IPS-18a (cell line): ENCODE results near the gene MAGI3.
"Not testable (repeated sequence)": the region's sequence is repeated elsewhere in the genome, so short reads cannot be mapped to it uniquely, and the experiment has no call there.

ENCODE experiments used
- H3K27ac ChIP-seq: one replicate; pipeline ENCODE4 v1.5.1; 2013; ENCODE audit warnings: low read length
- H3K27me3 ChIP-seq: one replicate; pipeline ENCODE4 v1.6.1; 2013; ENCODE audit warnings: mild to moderate bottlenecking, low read length; ENCODE audit not compliant: control insufficient read depth, insufficient read depth
- H3K36me3 ChIP-seq: one replicate; pipeline ENCODE4 v1.6.1; 2013; ENCODE audit warnings: low read depth, low read length; ENCODE audit not compliant: control insufficient read depth
- H3K4me1 ChIP-seq: one replicate; pipeline ENCODE4 v1.6.1; 2013; ENCODE audit warnings: low read depth, low read length; ENCODE audit not compliant: control insufficient read depth
- H3K4me3 ChIP-seq: one replicate; pipeline ENCODE4 v1.5.1; 2013; ENCODE audit warnings: low read length
- H3K9ac ChIP-seq: one replicate; pipeline ENCODE4 v1.6.1; 2013; ENCODE audit warnings: mild to moderate bottlenecking, low read length, moderate library complexity
- H3K9me3 ChIP-seq: one replicate; pipeline ENCODE4 v1.6.1; 2013; ENCODE audit warnings: low read depth, low read length; ENCODE audit not compliant: control insufficient read depth

Gene MAGI3

GRCh38 chr1:113452921-113453770 lies 62.8 kb downstream of the MAGI3 start:
- Histone ChIP-seq H3K27me3 (no peaks in the 10 kb centered on the region), H3K9me3 (no peaks in the 10 kb centered on the region), H3K4me1 (no peaks in the 10 kb centered on the region), H3K9ac (no peak overlapping the region), H3K36me3 (no peaks in the 10 kb centered on the region), H3K27ac (no peak overlapping the region), H3K4me3 (no peak overlapping the region)

- Histone ChIP-seq H3K4me3 (no peak overlapping the region), H3K9me3 (no peaks in the 10 kb centered on the region), H3K4me1 (no peaks in the 10 kb centered on the region), H3K9ac (no peak overlapping the region), H3K36me3 (no peaks in the 10 kb centered on the region), H3K27ac (no peak overlapping the region), H3K27me3 (no peaks in the 10 kb centered on the region)
Measured at GRCh38 chr1:113453771-113454083, 63.4 kb downstream of the MAGI3 start.

- no peak overlapping the region for H3K9ac ChIP-seq
- H3K4me1 ChIP-seq: no peaks in the 10 kb centered on the region
- no peak overlapping the region for H3K4me3 ChIP-seq
- H3K36me3 ChIP-seq: no peaks in the 10 kb centered on the region
- H3K9me3 ChIP-seq: no peaks in the 10 kb centered on the region
- H3K27me3 ChIP-seq: no peaks in the 10 kb centered on the region
- no peak overlapping the region for H3K27ac ChIP-seq
Measured at GRCh38 chr1:113455374-113455773, 65.1 kb downstream of the MAGI3 start.

DNA sequence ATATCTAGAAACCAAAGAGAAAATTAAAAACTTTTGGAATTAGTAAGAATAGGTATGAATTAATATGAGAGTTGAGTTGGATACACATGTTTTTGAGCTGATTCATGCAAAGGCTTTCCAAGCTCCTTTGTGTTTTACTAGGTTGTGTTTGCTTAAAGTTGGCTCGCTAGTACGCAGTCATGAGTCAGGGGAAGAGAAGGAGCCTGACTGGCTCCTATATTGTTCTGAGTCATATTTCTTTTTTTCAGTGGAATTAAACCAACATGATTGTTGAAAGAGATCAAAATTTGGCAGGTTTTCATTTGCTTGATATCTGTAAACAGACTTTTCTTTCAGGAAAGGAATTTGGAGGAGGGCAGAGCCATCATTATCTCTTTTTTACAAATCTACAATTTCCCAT lies 66.7 kb downstream of the MAGI3 start:
- Histone ChIP-seq H3K36me3 (no peaks in the 10 kb centered on the region), H3K9me3 (no peaks in the 10 kb centered on the region), H3K27me3 (no peaks in the 10 kb centered on the region), H3K4me1 (no peaks in the 10 kb centered on the region), H3K4me3 (no peak overlapping the region), H3K27ac (no peak overlapping the region), H3K9ac (no peak overlapping the region)

DNA sequence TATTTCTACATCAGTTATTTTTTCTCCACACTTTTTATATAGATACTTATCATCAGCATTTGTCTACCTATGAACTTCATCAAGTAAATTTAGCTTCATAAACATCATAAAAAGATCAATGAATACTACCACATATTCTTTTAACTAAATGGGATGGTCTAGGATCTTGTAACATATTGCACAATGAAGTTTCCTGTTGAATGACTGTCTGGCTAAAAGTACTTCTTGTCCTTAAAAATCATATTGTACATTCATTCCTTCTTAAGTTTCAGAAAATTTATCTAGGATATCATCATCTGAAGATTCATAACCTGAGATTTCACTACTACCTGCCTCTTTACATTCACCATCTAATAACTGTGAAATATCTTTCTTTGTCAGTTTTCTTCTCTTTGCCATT lies 69.0 kb downstream of the MAGI3 start:
- no peak overlapping the region for H3K4me3 ChIP-seq
- H3K27ac ChIP-seq: no peak overlapping the region
- no peaks in the 10 kb centered on the region for H3K36me3 ChIP-seq
- no peaks in the 10 kb centered on the region for H3K4me1 ChIP-seq
- H3K9ac ChIP-seq: no peak overlapping the region
- H3K27me3 ChIP-seq: no peaks in the 10 kb centered on the region
- H3K9me3 ChIP-seq: no peaks in the 10 kb centered on the region

DNA sequence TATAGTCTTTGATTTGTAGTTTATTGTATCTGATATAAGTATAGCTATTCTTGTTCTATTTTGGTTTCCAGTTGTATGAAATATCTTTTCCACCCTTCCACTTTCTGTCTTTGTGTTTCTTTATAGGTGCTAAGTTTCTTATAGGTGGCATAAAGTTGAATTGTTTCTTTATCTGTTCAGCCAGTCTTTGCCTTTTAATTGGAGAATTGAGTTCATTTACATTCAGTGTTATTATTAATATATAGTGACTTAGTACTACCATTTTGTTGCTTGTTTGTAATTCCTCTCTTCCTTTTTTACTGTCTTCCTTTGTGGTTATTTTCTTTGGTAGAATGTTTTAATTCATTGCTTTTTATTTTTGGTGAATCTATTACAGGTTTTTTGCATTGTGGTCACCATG lies 77.7 kb downstream of the MAGI3 start:
- Histone ChIP-seq H3K4me1 (no peaks in the 10 kb centered on the region), H3K4me3 (no peak overlapping the region), H3K27me3 (no peaks in the 10 kb centered on the region), H3K9ac (no peak overlapping the region), H3K27ac (no peak overlapping the region), H3K9me3 (no peaks in the 10 kb centered on the region), H3K36me3 (no peaks in the 10 kb centered on the region)

DNA sequence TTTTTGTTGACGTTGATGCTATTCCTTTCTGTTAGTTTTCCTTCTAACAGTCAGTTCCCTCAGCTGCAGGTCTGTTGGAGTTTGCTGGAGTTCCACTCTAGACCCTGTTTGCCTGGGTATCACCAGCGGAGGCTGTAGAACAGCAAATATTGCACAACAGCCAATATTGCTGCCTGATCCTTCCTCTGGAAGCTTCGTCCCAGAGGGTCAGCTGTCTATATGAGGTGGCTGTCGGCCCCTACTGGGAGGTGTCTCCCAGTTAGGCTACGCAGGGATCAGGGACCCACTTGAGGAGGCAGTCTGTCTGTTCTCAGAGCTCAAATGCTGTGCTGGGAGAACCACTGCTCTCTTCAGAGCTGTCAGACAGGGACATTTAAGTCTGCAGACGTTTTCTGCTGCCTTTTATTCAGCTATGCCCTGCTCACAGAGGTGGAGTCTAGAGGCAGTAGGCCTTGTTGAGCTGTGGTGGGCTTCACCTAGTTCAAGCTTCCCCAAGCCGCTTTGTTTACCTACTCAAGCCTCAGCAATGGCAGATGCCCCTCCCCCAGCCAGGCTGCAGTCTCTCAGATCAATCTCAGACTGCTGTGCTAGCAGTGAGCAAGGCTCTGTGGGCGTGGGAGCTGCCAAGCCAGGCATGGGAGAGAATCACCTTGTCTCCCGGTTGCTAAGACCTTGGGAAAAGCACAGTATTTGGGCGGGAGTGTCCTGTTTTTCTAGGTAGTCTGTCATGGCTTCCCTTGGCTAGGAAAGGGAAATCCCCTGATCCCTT lies 88.3 kb downstream of the MAGI3 start:
- H3K9me3 ChIP-seq, H3K36me3 ChIP-seq, H3K27me3 ChIP-seq, H3K9ac ChIP-seq, H3K27ac ChIP-seq, H3K4me3 ChIP-seq, H3K4me1 ChIP-seq: not testable (repeated sequence)

GRCh38 chr1:113479713-113480676 lies 89.7 kb downstream of the MAGI3 start:
- no peaks in the 10 kb centered on the region for H3K4me1 ChIP-seq
- no peak overlapping the region for H3K4me3 ChIP-seq
- H3K27ac ChIP-seq: no peak overlapping the region
- no peaks in the 10 kb centered on the region for H3K9me3 ChIP-seq
- no peaks in the 10 kb centered on the region for H3K36me3 ChIP-seq
- no peaks in the 10 kb centered on the region for H3K27me3 ChIP-seq
- H3K9ac ChIP-seq: no peak overlapping the region

- H3K27ac ChIP-seq, H3K4me3 ChIP-seq, H3K9ac ChIP-seq, H3K27me3 ChIP-seq, H3K4me1 ChIP-seq, H3K36me3 ChIP-seq, H3K9me3 ChIP-seq: not testable (repeated sequence)
Measured at GRCh38 chr1:113485131-113485530, 94.8 kb downstream of the MAGI3 start.

DNA sequence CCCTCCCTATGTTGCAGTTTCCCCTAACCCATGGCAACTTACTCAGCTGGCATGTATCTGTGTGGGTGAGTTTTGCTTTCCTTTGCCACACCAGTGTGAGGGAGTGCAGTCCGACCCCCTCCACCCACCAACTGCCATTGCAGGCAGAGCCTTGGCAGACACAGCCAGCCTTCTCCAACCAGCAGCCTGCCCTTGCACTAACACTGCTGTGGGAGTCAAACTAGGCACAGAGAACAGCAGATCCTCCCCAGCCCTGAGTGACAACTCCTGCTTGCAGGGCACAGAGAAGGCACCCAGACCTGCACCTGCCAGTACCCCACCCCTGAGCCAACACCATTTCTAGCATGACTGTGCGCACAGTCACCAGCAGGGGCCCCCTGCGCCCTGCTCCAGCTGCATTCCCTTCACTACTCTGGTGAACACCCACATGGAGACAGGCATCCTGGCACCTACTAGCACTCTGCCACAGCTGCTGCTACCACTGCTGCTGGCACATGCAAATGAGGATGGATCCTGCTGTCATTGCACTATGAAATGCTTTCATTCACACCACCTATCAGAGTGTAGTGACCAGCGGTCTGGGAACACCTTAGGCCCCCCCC lies 98.4 kb downstream of the MAGI3 start:
- peaks cover 3% of the 10 kb centered on the region for H3K9me3 ChIP-seq
- no peaks in the 10 kb centered on the region for H3K36me3 ChIP-seq
- H3K4me1 ChIP-seq: no peaks in the 10 kb centered on the region
- H3K27me3 ChIP-seq: no peaks in the 10 kb centered on the region
- no peak overlapping the region for H3K4me3 ChIP-seq
- no peak overlapping the region for H3K9ac ChIP-seq
- no peak overlapping the region for H3K27ac ChIP-seq

GRCh38 chr1:113490384-113490783 lies 100.1 kb downstream of the MAGI3 start:
- Histone ChIP-seq H3K9ac (no peak overlapping the region), H3K9me3 (peaks cover 3% of the 10 kb centered on the region), H3K27me3 (no peaks in the 10 kb centered on the region), H3K4me1 (no peaks in the 10 kb centered on the region), H3K27ac (no peak overlapping the region), H3K4me3 (no peak overlapping the region), H3K36me3 (no peaks in the 10 kb centered on the region)
